ENCODE measurements around the gene FAM124A. TPM values are rescaled to one million over a fixed set of nuclear protein-coding genes. Genes with fewer than 3 reads are reported as not detected.

The FAM124A gene
- total RNA-seq, 1 experiment from 2014 or later: 3.1 TPM

GRCh38 chr13:51245583-51245982 is 23.4 kb downstream of the FAM124A start:
- ChIA-PET RAD21 (ENCODE audit: low non-redundant PET in 1 of 2, low total read pairs in 2 of 2, uncharacterized antibody in 2 of 2, unreplicated experiment in 2 of 2) (no interaction called here), POLR2A (interaction anchor here (1.7 kb wide), 1 partner anchor 208 kb away, joined by 3 read pairs; no protein-coding TSS in a partner anchor), CTCF (no interaction called here)
- no peaks in the 10 kb centered on the region for H3K9me2 ChIP-seq (ENCODE audit: insufficient read depth)
- H3K9me3 ChIP-seq (ENCODE audit: control insufficient read depth in 1 of 2, insufficient read depth in 1 of 2, low read depth in 1 of 2, low read length in 2 of 2): no peaks in the 10 kb centered on the region
- H3K9ac ChIP-seq (ENCODE audit: low read length): no peak overlapping the region
- no peak for TF ChIP-seq ZFX (IDR thresholded peaks at IDR 0.05)
- no peak for TF ChIP-seq CTCF (IDR thresholded peaks at IDR 0.05 in 2 of 3, conservative IDR thresholded peaks at IDR 0.05 in 1 of 3; ENCODE audit: borderline replicate concordance in 1 of 3, insufficient read depth in 1 of 3, low read depth in 2 of 3, low read length in 2 of 3)
- no peak for TF ChIP-seq SIN3A (IDR thresholded peaks at IDR 0.05; ENCODE audit: low read depth)
- no peak for TF ChIP-seq FOSL1 (IDR thresholded peaks at IDR 0.05; ENCODE audit: low read depth)
- TF ChIP-seq EZH2 (IDR thresholded peaks at IDR 0.05): no peak
- TF ChIP-seq SP1 (IDR thresholded peaks at IDR 0.05; ENCODE audit: low read depth): no peak
- TF ChIP-seq JUND (IDR thresholded peaks at IDR 0.05): no peak
- TF ChIP-seq RAD21 (IDR thresholded peaks at IDR 0.05; ENCODE audit: low read depth): no peak
- no peak for TF ChIP-seq ELF1 (IDR thresholded peaks at IDR 0.05; ENCODE audit: borderline replicate concordance, low read depth)
- TF ChIP-seq ZBTB33 (IDR thresholded peaks at IDR 0.05; ENCODE audit: extremely low read depth, insufficient replicate concordance, low read length): no peak
- no peak for TF ChIP-seq EZH2phosphoT487 (IDR thresholded peaks at IDR 0.05; ENCODE audit: borderline replicate concordance)
- no peak overlapping the region for H3K4me3 ChIP-seq (replicated peaks in 1 of 2; ENCODE audit: low read depth in 1 of 2, low read length in 2 of 2)
- DNase-seq (ENCODE audit: low read depth, low spot score) (no peak), ATAC-seq (no peak)
- H3K36me3 ChIP-seq (ENCODE audit: control insufficient read depth in 1 of 2, insufficient read depth in 2 of 2, low read length in 2 of 2): no peaks in the 10 kb centered on the region
- H3K79me2 ChIP-seq (ENCODE audit: insufficient read depth, low read length): no peaks in the 10 kb centered on the region
- H2AFZ ChIP-seq (ENCODE audit: low read depth, low read length, poor library complexity, severe bottlenecking): no peak overlapping the region
- no peak overlapping the region for H3K4me2 ChIP-seq (ENCODE audit: low read length)
- no TSS peak for BruUV-seq (replicated peaks)
- no peaks in the 10 kb centered on the region for H4K20me1 ChIP-seq (ENCODE audit: insufficient read depth)
- H3K27ac ChIP-seq (ENCODE audit: low read depth, low read length): no peak overlapping the region
- intact Hi-C loops (cut with micrococcal nuclease): no loop called here
- no peaks in the 10 kb centered on the region for H3K27me3 ChIP-seq (ENCODE audit: insufficient read depth, low read length)
- peaks cover 0 to 6% of the 10 kb centered on the region in 2 experiments; a peak in 1 of 4 replicates for H3K4me1 ChIP-seq (ENCODE audit: control insufficient read depth in 1 of 2, insufficient read depth in 2 of 2, low read length in 2 of 2)
